Activated T-cell treated with anti-CD3 and anti-CD28 coated beads, Interleukin-2, amount 50 U/mL, for 72 hours (primary cell): ENCODE measurements around the gene THAP4. TPM values are rescaled to one million over a fixed set of nuclear protein-coding genes. Genes with fewer than 3 reads are reported as not detected.

Source experiments
- ATAC-seq, 2 donors: fragments of 150-1000 bp; cut with Tn5 transposase; replicated peaks in 1 of 2; 2 replicates each; pipeline ENCODE4 v1.10.0; 2021; ENCODE audit warnings: moderate library complexity in 2 of 2, mild to moderate bottlenecking in 1 of 2
- DNase-seq, 2 donors: peaks; one replicate each; pipeline ENCODE4 v3.0.0; 2021 to 2022; ENCODE audit warnings: mixed read lengths in 1 of 2
- H3K27ac Mint-ChIP-seq: one replicate; pipeline ENCODE4 v1.8.0; 2022; ENCODE audit warnings: mild to moderate bottlenecking, moderate library complexity, mixed read lengths
- H3K27me3 Mint-ChIP-seq: one replicate; pipeline ENCODE4 v1.8.0; 2022; ENCODE audit warnings: low read depth, mixed read lengths
- H3K36me3 Mint-ChIP-seq, 2 donors: one replicate each; pipeline ENCODE4 v1.8.0; 2022; ENCODE audit warnings: mixed read lengths in 2 of 2, mild to moderate bottlenecking in 1 of 2; ENCODE audit not compliant: insufficient read depth in 2 of 2
- H3K4me1 Mint-ChIP-seq: one replicate; pipeline ENCODE4 v1.8.0; 2022; ENCODE audit warnings: low read depth, mixed read lengths
- H3K4me3 Mint-ChIP-seq, 2 donors: one replicate each; pipeline ENCODE4 v1.8.0; 2022; ENCODE audit warnings: mild to moderate bottlenecking in 2 of 2, mixed read lengths in 2 of 2, moderate library complexity in 2 of 2
- H3K9me3 Mint-ChIP-seq, 2 donors: one replicate each; pipeline ENCODE4 v1.8.0; 2022; ENCODE audit warnings: mixed read lengths in 2 of 2
- total RNA-seq, 2 donors: library from RNA; stranded (reverse); gene quantifications; one replicate each; pipeline ENCODE4 v1.2.3, GENCODE V29; 2022

Gene THAP4
- total RNA-seq, 2 donors from 2014 or later, result 41.8 to 50.9 TPM

DNA sequence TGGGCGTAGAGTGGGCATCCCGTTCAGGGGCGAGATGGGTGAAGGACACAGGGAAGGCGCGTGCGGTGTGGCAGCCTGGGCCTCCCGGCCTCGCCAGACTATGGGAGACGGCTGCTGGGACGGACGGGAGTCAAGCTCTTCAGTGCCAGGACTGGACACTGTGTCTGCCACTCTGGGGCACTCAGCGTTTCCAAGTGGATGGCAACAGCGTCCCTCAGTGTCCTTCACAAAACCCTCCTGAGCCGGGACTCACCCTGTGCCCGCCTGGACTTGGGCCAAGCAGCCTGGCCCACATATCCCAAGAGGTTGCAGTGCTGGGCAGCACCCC, 94.7 kb downstream of the THAP4 start:
- no peak overlapping the region for H3K27ac Mint-ChIP-seq
- ATAC-seq (no peak), DNase-seq (no peak)
- H3K9me3 Mint-ChIP-seq, result no peaks in the 10 kb centered on the region
- peaks cover 6% of the 10 kb centered on the region for H3K4me1 Mint-ChIP-seq
- peaks cover 16% of the 10 kb centered on the region for H3K27me3 Mint-ChIP-seq
- H3K4me3 Mint-ChIP-seq, result no peak overlapping the region
- no peaks in the 10 kb centered on the region for H3K36me3 Mint-ChIP-seq

GRCh38 chr2:241541564-241542277, 95.2 kb downstream of the THAP4 start:
- Mint-ChIP-seq H3K9me3 (no peaks in the 10 kb centered on the region), H3K36me3 (no peaks in the 10 kb centered on the region), H3K27ac (no peak overlapping the region), H3K27me3 (peaks cover 16% of the 10 kb centered on the region), H3K4me1 (peaks cover 6% of the 10 kb centered on the region), H3K4me3 (peak overlapping the region in 1 of 2 donors; percentile 51)
- no peak for DNase-seq
- ATAC-seq, result no peak

DNA sequence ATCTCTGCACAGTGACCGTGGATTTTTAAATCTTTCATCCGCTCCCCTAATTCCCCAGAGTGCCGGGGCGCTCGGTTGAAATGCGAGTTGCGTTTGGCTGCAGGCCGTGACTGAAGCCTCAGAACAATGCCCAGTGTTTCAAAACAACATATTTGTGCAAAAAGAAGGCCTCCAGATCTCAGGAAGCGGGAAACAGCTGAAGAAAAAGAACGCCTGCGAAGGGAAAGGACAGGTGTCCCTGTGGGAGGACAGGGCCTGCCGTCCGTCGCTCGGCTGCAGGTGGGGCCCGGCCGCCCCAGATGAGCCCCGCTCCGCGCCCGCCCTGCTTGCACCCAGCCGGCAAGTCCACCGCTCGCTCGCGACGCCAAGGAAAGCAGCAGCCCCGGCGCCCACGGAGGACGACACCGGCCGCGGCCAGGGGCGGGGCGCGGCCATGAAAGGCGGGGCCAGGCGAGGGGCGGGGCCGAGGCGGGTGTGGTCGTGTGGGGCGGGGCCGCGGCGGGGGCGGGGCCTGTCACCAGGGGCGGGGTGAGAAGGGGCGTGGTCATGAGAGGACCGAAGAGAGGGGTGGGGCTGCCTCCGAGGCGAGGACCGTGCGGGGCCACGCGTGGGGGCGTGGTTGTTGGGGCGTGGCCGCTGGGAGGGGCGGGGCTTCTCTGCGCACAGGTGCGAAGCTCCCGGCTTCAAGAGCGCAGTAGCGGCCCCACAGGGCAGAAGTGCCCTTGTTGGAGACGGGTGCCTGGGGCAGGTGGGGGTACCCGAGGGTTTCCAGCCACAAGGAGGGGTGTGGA, 96.0 kb downstream of the THAP4 start:
- peak overlapping the region; percentile 60 to 78 for H3K4me3 Mint-ChIP-seq

DNA sequence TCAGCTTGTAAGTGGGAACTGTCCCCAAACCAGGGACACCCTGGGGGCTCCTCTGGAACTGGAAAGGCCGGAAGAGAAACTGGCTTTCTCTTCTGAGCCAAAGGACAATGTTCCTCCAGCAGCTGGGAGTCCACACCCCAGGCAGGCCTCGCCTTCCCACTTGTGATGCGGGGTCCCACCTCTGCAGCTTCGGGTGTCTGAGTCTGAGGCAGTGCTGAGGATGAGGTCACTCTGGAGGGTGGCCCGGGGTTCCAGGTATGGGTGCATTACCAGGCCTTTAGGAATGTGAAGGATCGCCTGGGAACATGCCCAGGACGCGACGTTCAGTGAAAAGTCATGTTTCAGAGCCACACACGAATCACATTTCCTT, 96.6 kb downstream of the THAP4 start:
- peak overlapping the region; percentile 60 to 78 for H3K4me3 Mint-ChIP-seq
- no peak for DNase-seq
- H3K36me3 Mint-ChIP-seq, result no peaks in the 10 kb centered on the region
- ATAC-seq, result no peak
- H3K9me3 Mint-ChIP-seq, result no peaks in the 10 kb centered on the region
- peaks cover 6% of the 10 kb centered on the region for H3K4me1 Mint-ChIP-seq
- no peak overlapping the region for H3K27ac Mint-ChIP-seq
- peaks cover 16% of the 10 kb centered on the region for H3K27me3 Mint-ChIP-seq

More for the DNA sequence above, 96.0 kb downstream of the THAP4 start:
- H3K4me1 Mint-ChIP-seq, result peaks cover 6% of the 10 kb centered on the region
- H3K27ac Mint-ChIP-seq, result no peak overlapping the region
- H3K36me3 Mint-ChIP-seq, result no peaks in the 10 kb centered on the region
- ATAC-seq (peak; percentile 82 to 83), DNase-seq (peak; percentile 72 to 74)
- no peaks in the 10 kb centered on the region for H3K9me3 Mint-ChIP-seq
- H3K27me3 Mint-ChIP-seq, result peaks cover 16% of the 10 kb centered on the region

DNA sequence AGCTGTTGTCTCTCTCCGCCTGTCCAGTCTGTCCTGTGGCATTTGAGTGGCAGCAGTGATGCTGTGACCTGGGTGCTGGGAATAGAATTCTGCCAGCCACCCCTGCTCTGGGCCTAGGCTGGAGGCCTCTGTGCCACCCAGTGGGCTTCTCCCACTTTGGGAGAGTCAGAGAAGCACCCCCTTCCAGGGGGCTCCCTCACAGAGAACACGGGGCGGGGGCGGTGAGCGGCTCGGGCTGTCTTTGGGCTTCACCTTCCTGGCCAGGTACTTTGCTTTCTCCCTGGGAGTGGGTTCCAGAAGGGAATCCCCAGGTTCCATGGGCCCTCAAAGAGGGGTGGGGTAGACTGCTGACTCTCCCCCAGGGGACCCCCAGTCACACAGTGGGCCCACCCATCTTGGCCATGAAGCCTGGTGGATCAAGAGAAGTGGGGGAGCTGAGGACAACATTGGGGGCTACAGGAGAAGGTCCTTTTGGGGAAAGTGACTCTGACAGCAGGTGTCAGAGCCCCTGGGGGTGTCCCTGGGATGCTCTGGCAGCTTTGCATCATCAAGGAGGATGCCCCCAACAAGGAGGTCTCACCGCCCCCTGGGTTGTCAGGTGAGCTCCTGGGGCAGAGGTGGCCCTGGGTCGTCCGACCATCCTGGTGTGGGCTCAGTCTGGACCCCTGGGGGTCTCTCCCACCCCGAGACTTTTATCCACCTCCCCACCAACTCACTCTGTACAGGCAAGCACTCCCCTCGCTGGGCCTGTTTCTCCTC, 97.2 kb downstream of the THAP4 start:
- peaks cover 16% of the 10 kb centered on the region for H3K27me3 Mint-ChIP-seq
- H3K4me3 Mint-ChIP-seq, result no peak overlapping the region
- DNase-seq (no peak), ATAC-seq (no peak)
- H3K27ac Mint-ChIP-seq, result no peak overlapping the region
- H3K9me3 Mint-ChIP-seq, result no peaks in the 10 kb centered on the region
- H3K36me3 Mint-ChIP-seq, result no peaks in the 10 kb centered on the region
- peaks cover 6% of the 10 kb centered on the region for H3K4me1 Mint-ChIP-seq

DNA sequence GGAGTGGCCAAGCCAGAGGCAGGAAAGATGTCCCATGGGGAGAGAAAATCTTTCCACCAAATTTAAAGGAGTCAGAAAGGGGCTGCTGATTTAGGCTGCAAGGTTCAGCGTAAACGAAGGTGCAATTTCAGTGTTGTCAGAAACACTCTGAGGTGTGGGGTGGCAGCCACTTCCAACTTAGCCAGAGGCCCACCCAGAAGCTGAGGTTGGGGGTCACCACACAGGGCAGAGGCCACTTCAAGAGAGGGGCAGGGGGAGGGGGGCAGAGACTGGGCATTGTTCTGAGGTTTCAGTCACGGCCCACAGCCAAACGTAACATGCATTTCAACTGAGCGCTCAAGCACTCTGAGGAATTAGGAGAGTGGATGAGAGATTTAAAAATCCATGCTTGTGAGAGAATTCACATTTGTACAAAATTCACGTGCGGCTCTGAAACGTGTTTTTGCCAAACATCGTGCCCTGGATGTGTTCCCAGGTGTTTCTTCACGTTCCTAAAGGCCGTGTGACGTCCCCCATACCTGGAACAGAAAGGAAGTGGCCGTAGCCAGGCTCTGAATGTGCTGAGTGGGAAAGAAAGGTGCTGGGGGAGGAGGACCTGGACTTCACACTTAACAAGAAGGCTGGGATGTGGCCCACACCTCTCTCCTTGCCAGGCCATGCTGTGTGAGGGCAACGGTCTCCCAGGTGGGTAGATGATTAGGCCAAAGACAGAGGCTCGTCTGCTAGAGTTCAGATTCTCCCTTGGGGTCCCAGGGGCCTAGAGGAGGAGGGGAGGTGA, 97.9 kb downstream of the THAP4 start:
- Mint-ChIP-seq H3K4me1 (peaks cover 6% of the 10 kb centered on the region), H3K4me3 (no peak overlapping the region), H3K36me3 (no peaks in the 10 kb centered on the region), H3K27ac (no peak overlapping the region), H3K27me3 (peaks cover 16% of the 10 kb centered on the region), H3K9me3 (no peaks in the 10 kb centered on the region)
- ATAC-seq (no peak), DNase-seq (no peak)

DNA sequence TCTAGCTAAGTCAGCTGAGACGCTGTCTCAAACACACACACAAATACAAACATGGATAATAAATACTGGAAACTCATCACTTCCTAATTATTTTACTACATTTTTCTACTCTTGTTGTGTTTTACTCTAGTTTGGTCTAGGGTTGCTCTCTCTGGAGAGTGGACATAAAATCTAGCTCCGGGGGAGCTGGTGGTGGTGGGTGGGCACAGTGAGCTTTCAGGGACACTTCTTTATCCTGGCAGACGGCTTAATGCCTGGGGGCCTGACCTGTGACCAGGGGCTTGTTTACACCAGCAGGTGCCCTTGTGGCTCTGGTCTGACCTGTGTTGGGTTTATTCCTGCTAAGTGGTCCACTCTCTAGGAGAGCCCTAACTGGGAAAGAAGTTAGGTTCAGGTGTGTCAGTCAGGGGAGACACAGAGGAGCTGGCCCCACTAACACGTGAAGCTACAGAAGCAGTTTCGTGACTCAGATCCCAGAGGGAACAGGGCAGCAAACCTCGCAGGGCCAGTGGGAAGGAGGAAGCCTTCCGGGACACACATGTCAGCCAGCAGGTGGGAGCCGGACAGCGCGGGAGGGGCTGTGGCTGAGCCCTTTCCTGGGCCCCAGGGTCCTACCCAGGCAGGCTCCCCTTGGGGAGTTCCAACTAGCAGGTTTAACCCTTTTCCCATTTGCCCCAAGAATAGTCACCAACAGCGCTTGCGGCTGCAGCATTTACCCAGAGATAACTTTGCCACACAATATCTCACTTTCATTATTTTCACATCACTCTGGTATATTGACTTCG, 100.9 kb downstream of the THAP4 start:
- H3K4me1 Mint-ChIP-seq, result peaks cover 6% of the 10 kb centered on the region
- no peak for DNase-seq
- no peak overlapping the region for H3K27ac Mint-ChIP-seq
- H3K27me3 Mint-ChIP-seq, result peaks cover 10% of the 10 kb centered on the region
- no peak for ATAC-seq
- H3K4me3 Mint-ChIP-seq, result no peak overlapping the region
- no peaks in the 10 kb centered on the region for H3K9me3 Mint-ChIP-seq
- H3K36me3 Mint-ChIP-seq, result no peaks in the 10 kb centered on the region

- Mint-ChIP-seq H3K27me3 (peaks cover 10% of the 10 kb centered on the region), H3K36me3 (no peaks in the 10 kb centered on the region), H3K4me1 (no peaks in the 10 kb centered on the region), H3K4me3 (no peak overlapping the region), H3K27ac (no peak overlapping the region), H3K9me3 (no peaks in the 10 kb centered on the region)
- no peak for DNase-seq
- ATAC-seq, result no peak
Measured at GRCh38 chr2:241534701-241535375, 102.1 kb downstream of the THAP4 start.

Other genes with a start within 250 kb of the THAP4 start
- 10 to 100 TPM; 81.6 to 83.5 TPM for gene STK25, start 128.6 kb downstream of the THAP4 start, total RNA-seq
- gene BOK, start 78.4 kb downstream of the THAP4 start, total RNA-seq, result under 1 TPM in 1 of 2 donors, not detected in 1; 0.10 TPM
- gene ATG4B, start 535 bp upstream of the THAP4 start, total RNA-seq, result 100 to 1,000 TPM in 1 of 2 donors, 10 to 100 TPM in 1; 97.9 to 109 TPM
- 10 to 100 TPM; 64.6 to 97.5 TPM for gene DTYMK, start 49.7 kb upstream of the THAP4 start, total RNA-seq
- 10 to 100 TPM; 39.9 to 42.6 TPM for gene ING5, start 64.9 kb upstream of the THAP4 start, total RNA-seq
- 10 to 100 TPM; 24.0 to 25.8 TPM for gene D2HGDH, start 97.5 kb upstream of the THAP4 start, total RNA-seq
- under 1 TPM; 0.53 to 0.82 TPM for gene GAL3ST2, start 139.7 kb upstream of the THAP4 start, total RNA-seq
- 1 to 10 TPM in 1 of 2 donors, under 1 TPM in 1; 0.37 to 1.4 TPM for gene NEU4, start 172.0 kb upstream of the THAP4 start, total RNA-seq
- gene PDCD1, start 221.7 kb upstream of the THAP4 start, total RNA-seq, result 10 to 100 TPM; 15.7 to 23.0 TPM
- under 1 TPM; 0.12 to 0.56 TPM for gene RTP5, start 232.6 kb upstream of the THAP4 start, total RNA-seq